Ascending aorta (tissue), 2 donors: ENCODE measurements around the gene FCAMR. TPM values are rescaled to one million over a fixed set of nuclear protein-coding genes. Genes with fewer than 3 reads are reported as not detected.

Experiments used
- DNase-seq, 2 donors: peaks; one replicate each; pipeline ENCODE4 v3.0.0-alpha.2; 2019; ENCODE audit warnings: low spot score in 2 of 2
- H3K27ac ChIP-seq, 2 donors: fragments of 200-600 bp; sonication (generic); one replicate each; pipeline ENCODE4 v1.5.1; 2016 to 2017; ENCODE audit warnings: mild to moderate bottlenecking in 1 of 2
- H3K27me3 ChIP-seq: fragments of 200-600 bp; sonication (generic); one replicate; pipeline ENCODE4 v1.5.1; 2017
- H3K36me3 ChIP-seq, 2 donors: fragments of 200-600 bp; sonication (generic); one replicate each; pipeline ENCODE4 v1.5.1; 2016
- H3K4me1 ChIP-seq, 2 donors: fragments of 200-600 bp; sonication (generic); one replicate each; pipeline ENCODE4 v1.5.1; 2016 to 2017; ENCODE audit warnings: mild to moderate bottlenecking in 1 of 2
- H3K4me3 ChIP-seq, 2 donors: fragments of 200-600 bp; sonication (generic); one replicate each; pipeline ENCODE4 v1.5.1; 2016 to 2017; ENCODE audit warnings: mild to moderate bottlenecking in 1 of 2
- H3K9me3 ChIP-seq, 2 donors: fragments of 200-600 bp; sonication (generic); one replicate each; pipeline ENCODE4 v1.5.1; 2016
- intact Hi-C: fragments of 100-400 bp; cut with DNase I; formaldehyde crosslinking; loops from one replicate; pipeline ENCODE4 v1.15.1; 2023
- total RNA-seq: library from RNA; depleted of rRNA; stranded (reverse); fragments of >200 nt; gene quantifications from one replicate; pipeline ENCODE4 v1.1.0, GENCODE V29; 2016
- TF ChIP-seq, protein P1 (sequence below), 3 experiments: fragments of 200-600 bp in 2 of 3; fragments of 450-650 bp in 1 of 3; sonication (generic) in 2 of 3; IDR thresholded peaks; one replicate each; pipeline ENCODE4 v1.5.1; 2016 to 2019; ENCODE audit warnings: antibody characterized with exemption in 3 of 3, mild to moderate bottlenecking in 1 of 3, moderate library complexity in 1 of 3

Gene FCAMR
- total RNA-seq, 1 donor from 2014 or later = not detected

DNA sequence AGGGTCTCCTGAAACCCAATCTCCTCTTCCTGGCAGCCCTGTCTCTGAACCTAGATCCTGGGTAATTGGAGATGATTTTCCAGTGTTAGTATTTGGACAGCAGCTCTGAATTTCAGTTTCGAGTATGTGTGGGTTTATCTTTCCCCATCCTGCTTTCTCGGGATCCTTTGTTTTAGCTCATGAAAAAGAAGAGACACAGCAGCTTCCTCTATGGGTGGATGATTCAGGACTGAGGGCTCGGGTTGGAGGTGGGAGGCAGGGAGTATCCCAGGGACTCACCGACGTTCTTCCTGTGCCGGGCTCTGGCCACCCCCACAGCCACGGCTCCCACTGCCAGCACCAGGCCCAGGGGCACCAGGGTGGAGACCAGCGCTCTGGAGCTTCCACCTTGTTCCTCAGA, 38.1 kb downstream of the FCAMR start:
- intact Hi-C loops = no loop called here
- Histone ChIP-seq H3K27me3 (no peaks in the 10 kb centered on the region), H3K4me3 (no peak overlapping the region), H3K36me3 (no peaks in the 10 kb centered on the region), H3K9me3 (no peaks in the 10 kb centered on the region), H3K4me1 (no peaks in the 10 kb centered on the region), H3K27ac (no peak overlapping the region)
- no peak for DNase-seq
- TF ChIP-seq, protein P1, sequence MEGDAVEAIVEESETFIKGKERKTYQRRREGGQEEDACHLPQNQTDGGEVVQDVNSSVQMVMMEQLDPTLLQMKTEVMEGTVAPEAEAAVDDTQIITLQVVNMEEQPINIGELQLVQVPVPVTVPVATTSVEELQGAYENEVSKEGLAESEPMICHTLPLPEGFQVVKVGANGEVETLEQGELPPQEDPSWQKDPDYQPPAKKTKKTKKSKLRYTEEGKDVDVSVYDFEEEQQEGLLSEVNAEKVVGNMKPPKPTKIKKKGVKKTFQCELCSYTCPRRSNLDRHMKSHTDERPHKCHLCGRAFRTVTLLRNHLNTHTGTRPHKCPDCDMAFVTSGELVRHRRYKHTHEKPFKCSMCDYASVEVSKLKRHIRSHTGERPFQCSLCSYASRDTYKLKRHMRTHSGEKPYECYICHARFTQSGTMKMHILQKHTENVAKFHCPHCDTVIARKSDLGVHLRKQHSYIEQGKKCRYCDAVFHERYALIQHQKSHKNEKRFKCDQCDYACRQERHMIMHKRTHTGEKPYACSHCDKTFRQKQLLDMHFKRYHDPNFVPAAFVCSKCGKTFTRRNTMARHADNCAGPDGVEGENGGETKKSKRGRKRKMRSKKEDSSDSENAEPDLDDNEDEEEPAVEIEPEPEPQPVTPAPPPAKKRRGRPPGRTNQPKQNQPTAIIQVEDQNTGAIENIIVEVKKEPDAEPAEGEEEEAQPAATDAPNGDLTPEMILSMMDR (IDR thresholded peaks at IDR 0.05) = no peak

DNA sequence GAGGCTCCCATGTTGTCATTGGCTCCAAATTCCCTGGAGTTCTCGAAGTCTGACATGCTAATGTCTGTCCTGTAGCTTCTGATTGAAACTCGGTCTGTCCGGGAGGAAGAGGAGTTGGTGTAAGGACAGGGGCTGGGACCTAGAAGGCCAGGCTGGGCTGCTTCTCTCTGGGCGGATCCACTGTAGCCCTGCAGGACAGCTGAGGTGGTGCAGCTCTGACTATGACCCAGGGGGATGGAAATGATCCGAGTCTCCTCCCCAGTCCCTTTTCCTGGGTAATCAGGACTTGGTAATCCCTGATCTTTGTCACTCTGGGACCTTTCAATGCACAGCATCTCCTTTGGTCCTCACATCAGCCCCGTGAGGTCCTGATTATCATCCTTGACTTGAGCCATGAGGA, 38.6 kb downstream of the FCAMR start:
- DNase-seq = no peak
- no peaks in the 10 kb centered on the region for H3K9me3 ChIP-seq
- no peaks in the 10 kb centered on the region for H3K27me3 ChIP-seq
- H3K27ac ChIP-seq = no peak overlapping the region
- no peaks in the 10 kb centered on the region for H3K36me3 ChIP-seq
- TF ChIP-seq, protein P1 (IDR thresholded peaks at IDR 0.05) = no peak
- intact Hi-C loops = no loop called here
- H3K4me1 ChIP-seq = no peaks in the 10 kb centered on the region
- no peak overlapping the region for H3K4me3 ChIP-seq

DNA sequence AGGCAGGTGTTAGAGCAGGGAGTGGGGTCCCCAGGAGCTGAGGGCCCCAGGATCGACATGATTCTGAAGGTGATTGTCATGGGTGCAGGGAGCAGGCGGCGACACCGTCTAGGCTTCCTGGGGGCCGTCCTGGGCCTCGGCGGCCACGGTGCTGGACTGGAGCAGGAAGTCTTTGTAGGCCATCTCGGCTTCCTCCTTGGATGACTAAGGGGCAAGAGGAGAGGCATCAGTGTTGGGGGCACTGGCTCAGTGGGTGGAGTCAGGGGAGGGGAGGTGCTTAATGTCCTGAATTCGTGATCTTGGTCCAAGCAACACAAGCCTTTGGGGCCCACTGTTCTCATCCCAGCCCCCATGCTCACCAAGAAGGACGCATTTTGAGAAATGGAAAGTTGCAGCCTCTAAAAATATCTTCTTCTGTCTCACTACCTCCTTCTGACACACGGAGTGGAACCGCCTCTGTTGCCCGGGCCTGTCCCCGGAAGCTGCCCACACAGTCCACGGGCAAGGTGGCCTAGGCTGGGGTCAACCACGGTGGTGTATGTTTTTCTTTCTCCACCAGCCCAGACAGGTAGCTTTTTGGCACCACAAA, 40.0 kb downstream of the FCAMR start:
- Histone ChIP-seq H3K27ac (no peak overlapping the region), H3K4me3 (no peak overlapping the region), H3K9me3 (no peaks in the 10 kb centered on the region), H3K27me3 (no peaks in the 10 kb centered on the region), H3K36me3 (no peaks in the 10 kb centered on the region), H3K4me1 (no peaks in the 10 kb centered on the region)
- intact Hi-C loops = no loop called here
- no peak for DNase-seq
- TF ChIP-seq, protein P1 (IDR thresholded peaks at IDR 0.05) = no peak

DNA sequence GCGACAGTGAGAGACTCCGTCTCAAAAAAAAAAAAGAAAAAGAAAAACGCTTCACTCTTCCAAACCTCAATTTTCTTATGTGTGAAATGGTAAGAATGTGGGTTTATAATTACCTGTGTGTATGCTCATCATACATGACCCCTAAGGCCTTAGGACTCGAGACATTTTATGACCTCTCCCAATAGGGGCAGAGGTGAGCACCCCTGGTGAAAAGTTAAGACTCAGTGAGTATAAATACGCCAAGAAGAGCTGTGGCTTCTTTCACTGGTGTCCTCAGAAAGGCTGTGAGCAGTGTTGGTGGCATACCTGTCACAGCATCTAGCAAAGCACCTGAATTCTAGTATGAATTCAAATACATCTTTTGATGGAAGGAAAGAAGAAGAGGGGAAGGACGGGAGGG, 40.7 kb downstream of the FCAMR start:
- Histone ChIP-seq H3K36me3 (no peaks in the 10 kb centered on the region), H3K9me3 (no peaks in the 10 kb centered on the region), H3K27me3 (no peaks in the 10 kb centered on the region), H3K4me1 (no peaks in the 10 kb centered on the region), H3K27ac (no peak overlapping the region), H3K4me3 (no peak overlapping the region)
- TF ChIP-seq, protein P1 (IDR thresholded peaks at IDR 0.05) = no peak
- no peak for DNase-seq
- intact Hi-C loops = no loop called here

DNA sequence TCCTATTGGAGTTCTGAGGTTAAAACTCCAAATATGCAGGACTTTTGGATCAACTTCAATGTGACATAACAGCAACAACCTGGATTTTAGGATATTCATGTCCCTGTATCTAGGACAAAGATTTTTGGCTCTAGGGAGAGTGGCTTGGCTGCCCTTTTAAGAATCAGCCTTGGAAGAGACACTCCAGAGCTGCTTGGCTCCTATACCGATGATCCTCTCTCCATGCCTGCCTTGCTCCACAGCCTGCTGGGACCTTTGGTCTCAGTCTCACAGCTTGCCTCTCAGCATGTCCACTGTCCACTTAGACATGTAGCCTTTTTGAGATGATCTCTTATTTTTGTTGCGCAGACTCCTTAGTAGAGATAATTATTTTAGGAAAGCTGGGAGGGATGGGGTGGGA, 44.0 kb downstream of the FCAMR start:
- DNase-seq = no peak
- intact Hi-C loops = no loop called here
- TF ChIP-seq, protein P1 (IDR thresholded peaks at IDR 0.05) = no peak
- no peaks in the 10 kb centered on the region for H3K4me1 ChIP-seq
- H3K27ac ChIP-seq = no peak overlapping the region
- H3K36me3 ChIP-seq = no peaks in the 10 kb centered on the region
- H3K4me3 ChIP-seq = no peak overlapping the region
- H3K9me3 ChIP-seq = no peaks in the 10 kb centered on the region
- no peaks in the 10 kb centered on the region for H3K27me3 ChIP-seq
